COR-L47 (cell line): Measurements from ENCODE around the gene SMOC1.

Source experiments
- DNase-seq: peaks from one replicate; lab custom pipeline; 2025; lab: John Stamatoyannopoulos, UW

Gene SMOC1, protein sequence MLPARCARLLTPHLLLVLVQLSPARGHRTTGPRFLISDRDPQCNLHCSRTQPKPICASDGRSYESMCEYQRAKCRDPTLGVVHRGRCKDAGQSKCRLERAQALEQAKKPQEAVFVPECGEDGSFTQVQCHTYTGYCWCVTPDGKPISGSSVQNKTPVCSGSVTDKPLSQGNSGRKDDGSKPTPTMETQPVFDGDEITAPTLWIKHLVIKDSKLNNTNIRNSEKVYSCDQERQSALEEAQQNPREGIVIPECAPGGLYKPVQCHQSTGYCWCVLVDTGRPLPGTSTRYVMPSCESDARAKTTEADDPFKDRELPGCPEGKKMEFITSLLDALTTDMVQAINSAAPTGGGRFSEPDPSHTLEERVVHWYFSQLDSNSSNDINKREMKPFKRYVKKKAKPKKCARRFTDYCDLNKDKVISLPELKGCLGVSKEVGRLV

DNA sequence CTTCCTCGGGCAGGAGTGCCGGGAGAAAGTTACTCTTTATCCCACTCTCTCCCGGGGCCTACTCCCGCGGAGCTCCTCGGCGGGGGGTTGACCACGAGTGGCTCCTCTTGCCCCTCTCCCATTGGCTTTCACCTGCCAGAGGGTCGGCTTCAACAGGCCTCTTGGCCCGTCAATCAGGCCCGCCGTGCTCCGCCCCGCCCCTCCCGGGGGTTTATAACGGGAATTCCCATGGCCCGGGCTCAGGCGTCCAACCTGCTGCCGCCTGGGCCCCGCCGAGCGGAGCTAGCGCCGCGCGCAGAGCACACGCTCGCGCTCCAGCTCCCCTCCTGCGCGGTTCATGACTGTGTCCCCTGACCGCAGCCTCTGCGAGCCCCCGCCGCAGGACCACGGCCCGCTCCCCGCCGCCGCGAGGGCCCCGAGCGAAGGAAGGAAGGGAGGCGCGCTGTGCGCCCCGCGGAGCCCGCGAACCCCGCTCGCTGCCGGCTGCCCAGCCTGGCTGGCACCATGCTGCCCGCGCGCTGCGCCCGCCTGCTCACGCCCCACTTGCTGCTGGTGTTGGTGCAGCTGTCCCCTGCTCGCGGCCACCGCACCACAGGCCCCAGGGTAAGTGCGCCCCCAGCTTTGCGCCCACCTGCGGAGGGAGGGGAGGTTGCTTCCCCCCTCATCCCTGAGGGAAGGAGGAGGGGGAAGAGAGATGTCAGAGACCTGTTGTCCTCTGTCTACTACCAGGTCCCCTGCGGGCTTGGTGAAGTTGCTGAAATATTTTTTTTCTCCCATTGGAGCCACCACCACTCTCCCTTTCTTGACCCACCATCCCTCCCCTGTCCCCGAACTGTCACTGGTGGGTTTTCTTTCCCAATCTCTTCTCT is at the start of gene SMOC1:
Gene SMOC1 (plus strand): TSS at position 242 of the 869 bp plus-strand sequence. CDS start 263 bp downstream, at position 505.
- peak; percentile 89 for DNase-seq

DNA sequence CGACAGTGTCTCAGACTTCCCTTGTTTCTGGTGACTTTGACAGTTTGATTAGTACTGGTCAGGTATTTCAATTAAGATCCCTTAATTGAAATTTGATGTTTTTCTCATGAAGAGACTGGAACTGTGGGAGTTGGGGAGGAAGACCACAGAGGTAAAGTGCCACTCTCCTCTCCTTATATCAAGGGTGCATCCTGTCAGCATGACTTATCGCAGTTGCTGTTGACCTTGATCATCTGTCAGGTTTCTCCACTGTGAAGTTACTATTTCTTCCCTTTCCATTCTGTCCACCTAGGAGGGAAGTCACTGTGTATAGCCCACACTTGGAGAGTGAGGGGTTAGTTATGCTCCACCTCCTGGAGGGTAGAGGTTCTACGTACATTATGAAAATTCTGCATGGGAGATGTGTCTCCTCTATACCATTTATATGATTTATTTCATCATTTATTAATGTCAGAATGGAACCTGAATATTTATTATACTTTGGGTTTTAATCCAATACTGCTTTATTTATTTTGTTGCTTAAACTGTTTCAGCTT is 40.3 kb upstream of the SMOC1 start:
- DNase-seq = no peak

DNA sequence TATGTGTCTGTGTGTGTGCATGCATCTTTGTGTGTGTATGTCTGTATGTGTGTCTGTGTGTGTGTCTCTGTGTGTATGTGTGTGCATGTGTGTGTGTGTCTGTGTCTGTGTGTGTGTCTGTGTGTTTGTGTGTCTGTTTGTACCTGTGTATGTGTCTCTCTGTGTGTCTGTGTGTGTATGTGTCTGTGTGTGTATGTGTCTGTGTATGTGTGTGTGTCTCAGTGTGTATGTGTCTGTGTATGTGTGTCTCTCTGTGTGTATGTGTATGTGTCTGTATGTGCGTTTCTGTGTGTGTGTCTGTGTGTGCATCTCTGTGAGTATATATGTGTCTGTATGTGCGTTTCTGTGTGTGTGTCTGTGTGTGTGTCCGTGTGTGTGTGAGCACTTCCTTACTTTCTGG is 39.6 kb upstream of the SMOC1 start:
- DNase-seq = no peak

DNA sequence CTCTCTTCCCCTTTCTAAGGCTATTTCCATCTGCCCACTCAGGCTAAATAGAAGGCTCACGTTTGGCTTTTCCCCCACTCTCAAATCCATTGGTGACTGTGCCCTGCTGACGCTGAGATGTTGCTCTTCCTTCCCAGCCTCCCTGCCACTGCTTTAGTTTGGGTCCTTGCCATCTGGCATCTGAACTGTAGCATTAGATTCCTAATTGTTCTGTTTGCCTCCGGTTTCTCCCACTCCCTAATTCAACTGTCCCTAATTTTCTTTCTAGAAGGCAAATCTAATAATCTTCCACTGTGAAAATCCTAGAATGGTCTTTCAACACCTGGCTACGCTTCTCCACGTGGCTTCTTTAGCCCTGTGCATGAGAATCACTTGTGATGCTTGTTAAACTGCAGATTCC is 37.6 kb upstream of the SMOC1 start:
- peak; percentile 83 for DNase-seq

DNA sequence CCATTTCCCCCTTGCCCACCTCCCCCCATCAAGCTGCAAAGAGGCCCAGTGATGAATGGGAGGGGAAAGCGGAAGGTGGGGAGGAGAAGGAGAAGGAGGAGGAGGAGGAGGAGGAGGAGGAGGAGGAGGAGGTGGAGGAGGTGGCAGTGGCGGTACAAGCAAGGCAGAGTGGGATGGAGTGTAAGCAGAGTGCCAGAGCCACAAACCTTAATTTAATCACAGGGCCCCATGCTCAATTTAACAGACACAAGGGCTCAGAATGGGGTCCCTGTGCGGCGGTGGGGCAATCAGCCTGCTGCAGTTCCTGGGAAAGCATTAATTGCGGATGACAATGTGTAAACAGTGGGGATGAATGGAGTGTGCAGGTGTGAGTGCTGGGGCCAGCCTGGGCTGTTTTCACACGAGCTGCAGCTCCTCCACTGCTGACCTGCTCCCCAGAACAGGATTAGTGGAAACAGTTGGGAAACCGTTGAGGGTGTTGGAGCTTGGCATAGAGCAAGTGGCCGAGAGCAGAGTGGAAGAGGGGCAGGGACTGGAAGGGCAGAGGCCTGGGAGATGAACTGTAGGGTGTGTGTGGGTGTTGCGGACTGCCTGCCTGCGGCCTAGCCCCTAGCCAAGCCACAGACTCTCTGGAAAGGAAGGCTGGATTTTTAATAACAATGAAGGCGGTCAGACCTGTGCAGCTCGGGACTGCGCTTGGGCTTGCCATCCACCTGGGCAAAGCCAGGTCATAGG is 36.4 kb upstream of the SMOC1 start:
- peak; percentile 98 for DNase-seq

DNA sequence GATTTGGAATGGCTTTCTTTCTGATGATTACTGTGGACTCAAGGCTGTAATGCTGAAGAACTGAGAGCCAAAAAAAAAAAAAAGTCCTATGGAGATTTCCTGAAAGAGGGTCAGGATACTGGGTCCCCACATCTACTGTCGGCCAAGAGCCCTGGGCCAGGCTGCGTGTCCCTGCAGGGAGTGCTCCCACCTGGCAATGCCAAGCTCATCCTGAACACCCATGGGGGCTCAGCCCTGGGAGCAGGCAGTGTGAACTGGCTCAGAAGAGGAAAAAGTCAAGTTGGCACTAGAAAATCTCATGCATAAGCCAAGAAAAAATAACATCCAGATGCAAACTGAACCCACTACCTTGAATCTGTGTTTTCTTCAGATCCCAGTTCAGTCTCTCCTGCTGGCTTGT is 35.0 kb upstream of the SMOC1 start:
- DNase-seq = no peak

DNA sequence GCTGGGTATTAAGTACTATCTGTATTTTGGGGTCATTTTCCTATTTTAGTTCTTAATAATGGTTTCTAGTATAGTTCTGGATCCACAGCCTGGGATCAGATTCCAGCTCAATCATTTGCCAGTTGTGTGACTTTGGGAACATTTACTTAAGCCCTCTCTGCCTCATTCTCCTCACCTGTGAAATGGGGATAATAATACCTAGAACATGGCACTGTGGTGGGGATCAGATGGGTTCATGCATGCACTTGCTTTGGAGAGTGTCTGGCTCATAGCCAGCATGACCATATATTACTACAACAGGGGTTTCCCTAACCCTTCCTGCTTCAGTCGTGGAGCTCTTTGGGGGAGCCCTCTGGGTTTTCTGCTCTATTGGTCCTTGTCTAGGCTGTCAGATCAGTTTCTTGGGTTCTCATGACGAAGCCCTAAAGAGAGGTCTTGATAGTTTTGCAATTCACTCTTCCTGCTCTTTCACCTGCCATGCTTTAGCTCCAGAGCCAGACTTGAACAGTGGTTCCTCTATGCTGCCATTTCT is 34.1 kb upstream of the SMOC1 start:
- DNase-seq = no peak

DNA sequence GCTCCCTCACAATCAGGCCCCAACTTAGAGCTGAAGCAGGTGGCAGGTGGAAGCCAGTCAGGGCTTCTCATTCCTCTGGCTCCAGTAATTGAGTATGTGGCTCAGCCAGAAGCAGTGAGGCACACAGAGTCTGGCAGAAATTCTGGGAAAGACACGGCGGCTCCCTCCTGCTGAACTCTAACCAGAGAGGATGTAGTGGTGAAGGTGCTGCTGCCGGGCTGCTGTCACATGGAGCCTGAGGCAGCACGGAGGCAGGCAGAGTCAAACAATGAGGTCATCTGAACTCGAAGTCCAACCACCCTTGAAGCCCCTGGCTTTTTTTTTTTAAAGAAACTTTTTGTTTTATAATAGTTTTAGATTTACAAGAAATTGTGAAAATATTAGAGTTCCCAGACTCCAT is 33.4 kb upstream of the SMOC1 start:
- no peak for DNase-seq

DNA sequence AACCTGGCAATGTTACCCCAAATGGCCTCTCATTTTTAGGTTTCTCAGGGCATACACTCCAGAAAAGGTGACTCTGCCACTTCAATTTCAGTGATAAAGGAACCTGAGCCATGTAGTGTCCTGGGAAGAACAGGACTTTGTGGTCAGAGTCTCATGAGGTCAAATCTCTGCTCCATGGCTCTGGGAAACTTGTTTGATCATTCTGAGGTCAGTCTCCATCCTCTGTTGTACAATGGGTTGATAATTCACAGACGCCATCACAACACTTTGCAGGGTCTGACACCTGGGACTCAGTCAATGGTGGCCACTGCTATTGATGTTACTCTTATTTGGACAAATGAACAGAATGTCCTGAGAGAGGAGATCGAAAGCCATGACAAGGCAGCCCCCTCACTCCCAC is 31.1 kb upstream of the SMOC1 start:
- DNase-seq = no peak

DNA sequence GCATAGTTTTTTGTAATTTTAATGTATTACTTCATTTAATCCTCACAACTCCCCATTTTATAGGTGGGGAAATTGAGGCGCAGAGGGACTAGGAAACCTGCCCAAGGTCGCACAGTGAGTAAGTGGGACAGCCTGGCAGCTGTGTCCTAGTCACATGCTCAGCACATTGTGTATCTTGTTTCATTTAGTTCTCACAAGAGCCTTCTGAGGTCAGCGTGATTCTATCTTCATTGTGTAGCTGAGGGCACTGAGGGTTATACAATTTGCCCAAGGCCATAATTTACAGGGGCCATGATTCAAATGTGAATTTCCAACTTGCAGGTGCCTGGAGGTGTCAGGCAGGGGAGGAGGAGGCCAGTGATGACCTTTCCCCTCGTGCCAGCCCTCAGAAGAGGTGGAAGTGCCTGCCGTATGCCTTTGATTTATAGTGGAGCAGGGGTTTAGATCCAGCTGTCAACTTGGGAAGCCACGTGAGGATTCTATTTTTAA is 30.3 kb upstream of the SMOC1 start:
- no peak for DNase-seq

DNA sequence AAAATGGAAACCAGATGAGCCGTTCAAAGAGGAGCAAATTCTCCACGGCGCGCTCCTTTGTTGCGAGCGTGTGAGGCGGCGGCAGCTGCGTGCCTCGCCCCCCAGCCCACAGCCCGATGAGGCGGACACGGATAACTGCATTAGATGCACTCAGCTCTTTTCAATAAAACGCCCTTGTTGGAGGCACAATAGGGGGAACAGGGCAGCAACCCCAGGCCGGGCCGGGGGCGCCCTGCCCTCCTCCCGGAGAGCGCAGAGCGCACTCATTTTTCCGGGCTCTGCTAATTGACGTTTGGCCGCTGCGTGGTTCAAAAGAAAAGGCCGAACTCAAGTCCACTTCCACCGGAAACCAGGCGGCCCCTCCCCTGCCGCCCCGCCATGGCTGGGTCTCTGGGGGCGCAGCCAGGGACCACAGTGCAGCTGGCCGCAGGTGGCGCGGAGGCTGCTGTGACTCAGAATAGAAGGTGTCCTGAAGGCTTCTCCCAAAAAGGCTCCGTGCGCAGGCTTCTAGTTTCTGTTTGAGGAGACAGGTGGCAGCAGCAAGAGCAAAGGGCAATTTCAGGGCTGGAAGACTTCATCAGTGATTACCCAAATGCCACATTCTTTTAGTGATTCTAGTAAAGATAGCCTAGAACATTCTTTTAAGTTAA is 29.0 kb upstream of the SMOC1 start:
- DNase-seq = no peak

DNA sequence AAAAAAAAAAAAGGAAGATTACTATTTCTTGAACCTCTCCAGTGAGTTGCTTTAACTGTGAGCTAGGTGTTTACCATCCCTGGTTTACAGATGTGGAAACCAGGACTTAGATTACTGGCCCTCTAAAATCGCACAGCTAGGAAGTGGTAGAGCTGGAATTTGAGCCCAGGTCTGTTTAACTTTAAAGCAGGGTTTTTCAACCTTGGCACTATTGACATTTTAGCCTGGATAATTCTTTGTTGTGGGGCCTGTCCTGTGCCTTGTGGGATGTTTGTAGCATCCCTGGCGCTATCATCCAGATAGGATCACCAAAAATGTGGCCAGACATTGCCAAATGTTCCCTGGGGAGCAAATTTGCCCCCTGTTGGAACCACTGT is 28.5 kb upstream of the SMOC1 start:
- no peak for DNase-seq

DNA sequence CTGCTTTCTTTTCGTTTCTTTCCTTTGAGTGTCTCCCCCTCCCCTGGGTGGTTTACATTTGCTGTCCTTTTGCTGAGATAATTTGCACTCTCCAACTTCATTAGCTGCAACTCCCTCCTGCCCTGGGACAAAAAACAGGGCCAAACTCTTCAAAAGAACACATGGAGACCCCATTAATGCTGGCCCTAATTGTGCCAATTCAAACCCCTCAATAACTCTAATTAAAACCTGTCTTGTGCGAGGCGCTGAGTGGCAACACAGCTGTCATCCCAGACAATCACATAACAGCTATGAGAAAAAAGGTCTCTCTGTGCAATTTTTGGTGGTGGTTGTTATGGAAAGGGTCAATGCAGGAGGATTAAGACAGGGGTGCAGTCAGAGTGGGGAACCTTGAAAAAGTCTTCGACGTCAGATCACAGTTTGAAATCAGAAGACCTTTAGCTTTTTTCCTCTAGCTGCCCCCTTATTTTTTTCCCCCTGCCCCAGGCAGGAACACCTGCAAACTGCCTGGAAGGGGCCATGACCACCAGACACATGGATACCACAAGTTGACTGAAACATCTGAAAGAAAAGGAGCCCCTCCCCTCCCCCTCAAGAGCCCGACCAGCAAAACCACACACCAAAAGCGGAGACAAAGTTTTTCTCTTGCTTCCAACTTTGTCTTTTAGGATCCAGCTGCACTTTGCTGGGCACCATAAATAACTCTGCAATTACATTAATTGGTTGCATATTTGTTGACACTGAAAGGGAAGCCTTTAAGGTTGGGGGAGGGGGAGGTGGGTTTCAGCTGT is 26.5 kb upstream of the SMOC1 start:
- DNase-seq = no peak

DNA sequence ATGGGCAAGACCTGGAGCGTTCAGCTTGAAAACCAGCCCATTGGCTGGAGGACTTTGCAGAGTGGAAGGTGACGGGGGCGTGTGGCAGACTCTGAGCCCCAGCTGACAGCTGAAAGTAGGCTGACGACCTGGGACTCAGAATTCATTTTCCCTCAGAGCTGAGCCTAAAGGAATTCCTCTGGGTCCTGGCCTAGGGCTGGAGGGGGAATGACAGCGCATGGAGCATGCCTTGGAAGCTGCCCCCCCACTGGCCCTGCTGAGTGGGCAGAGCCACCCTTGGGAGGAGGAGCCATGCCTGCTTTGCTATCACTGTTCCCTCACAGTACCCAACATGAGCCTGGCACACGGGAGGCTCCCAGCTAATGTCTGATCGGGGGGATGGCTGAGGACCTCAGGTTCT is 25.4 kb upstream of the SMOC1 start:
- no peak for DNase-seq

DNA sequence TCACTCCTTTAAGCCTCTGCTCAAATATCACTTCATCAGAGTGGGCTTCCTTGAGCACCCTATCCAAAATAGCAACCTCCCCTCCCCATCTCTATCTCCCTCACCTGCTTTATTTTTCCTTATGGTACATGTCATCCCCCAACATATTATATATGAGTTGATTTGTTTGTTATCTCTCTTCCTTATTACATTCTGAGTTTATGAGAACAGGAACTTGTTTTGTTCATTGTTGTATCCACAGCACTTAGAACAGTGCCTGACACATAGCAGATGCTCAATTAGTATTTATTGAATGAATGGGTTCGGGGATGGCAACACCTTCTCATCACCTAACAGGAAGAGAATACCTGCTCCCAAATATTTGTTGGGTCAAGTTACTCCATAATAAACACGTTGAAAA is 24.6 kb upstream of the SMOC1 start:
- DNase-seq = no peak

DNA sequence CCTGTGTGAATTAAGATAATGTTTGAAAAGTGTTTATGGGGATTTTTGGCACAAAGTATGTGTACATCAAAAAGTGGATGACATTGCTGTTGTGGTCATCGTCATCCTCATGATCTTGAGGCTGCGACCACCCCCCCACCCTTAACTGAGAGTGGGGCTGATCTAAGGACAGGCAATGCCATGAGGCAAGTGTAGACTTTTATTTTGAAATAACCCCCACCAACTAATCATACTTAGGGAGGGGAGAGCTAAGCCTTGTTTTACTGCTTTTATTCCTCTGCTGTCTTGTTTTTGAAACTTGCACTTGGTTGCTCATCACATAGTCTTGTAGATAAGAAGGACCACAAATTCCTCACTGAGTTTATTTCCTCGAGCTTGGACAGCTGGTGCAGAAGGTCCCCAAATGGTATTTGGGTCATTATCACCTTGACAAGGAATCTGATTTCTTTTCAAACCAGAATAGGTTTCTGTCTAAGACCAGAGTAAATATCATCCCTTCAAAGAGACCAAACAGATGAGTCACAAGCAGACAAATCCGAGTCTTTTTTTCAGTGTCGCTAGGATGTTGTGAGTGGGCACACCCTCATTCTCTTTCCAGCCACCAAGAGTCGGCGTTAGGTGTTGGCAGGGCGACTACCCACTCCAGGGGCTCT is 23.9 kb upstream of the SMOC1 start:
- no peak for DNase-seq

DNA sequence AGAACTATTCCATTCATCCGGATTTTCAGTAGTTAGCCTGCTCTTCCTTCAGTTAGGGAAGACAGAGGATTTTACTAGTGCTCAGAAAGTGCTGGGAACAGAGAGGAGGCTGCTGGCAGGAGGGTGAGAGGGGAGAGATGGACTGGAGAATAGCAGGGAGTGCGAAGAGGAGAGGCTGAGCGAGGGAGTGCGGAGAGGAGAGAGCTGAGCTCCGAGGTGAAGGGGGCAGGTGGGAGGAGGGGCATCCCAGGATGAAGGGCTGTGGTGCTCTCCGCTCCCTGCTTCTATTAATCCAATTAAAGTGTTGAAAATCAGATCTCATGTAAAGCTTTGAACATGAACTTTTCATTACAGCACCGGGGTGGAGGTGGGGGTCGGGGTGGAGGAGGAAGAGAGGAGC is 20.4 kb upstream of the SMOC1 start:
- no peak for DNase-seq

DNA sequence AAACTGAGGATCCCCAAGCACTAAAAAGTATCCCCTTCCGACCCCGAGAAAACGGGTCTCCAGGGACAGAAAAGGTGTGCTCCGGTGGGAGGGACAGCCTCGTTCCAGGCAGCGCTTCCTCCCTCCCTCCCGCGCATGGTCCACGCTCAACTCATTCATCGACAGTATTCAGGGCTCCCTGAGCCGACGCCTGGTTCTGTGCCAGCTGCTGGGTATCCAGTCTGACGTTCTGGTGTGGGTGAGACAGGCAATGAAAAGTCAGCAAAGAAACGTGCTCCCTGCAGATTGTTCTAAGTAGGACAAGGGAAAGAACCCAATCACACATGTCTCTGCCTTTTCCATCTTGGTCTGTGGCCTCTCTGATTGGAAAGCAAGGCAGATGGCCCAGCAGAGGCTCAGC is 19.6 kb upstream of the SMOC1 start:
- no peak for DNase-seq

DNA sequence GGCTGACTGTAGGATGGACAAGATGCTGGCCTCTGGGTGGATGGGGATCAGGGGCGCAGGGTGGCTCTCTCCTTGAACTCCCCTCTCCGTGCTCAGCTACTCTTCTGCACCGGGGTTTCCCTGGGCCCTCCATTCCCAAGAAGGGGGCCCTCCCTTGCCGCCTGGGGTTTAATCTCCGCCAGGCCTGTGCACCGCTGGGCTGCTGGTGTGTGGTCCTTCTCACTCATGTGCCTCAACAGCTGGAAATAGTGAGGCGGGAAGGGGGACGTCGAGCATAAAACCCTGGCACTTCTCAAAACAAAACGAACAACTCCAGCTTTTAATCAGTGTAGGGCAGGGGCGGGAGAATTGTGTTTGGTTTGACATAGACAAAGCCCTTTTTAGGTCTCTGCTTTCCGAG is 19.0 kb upstream of the SMOC1 start:
- DNase-seq = no peak

DNA sequence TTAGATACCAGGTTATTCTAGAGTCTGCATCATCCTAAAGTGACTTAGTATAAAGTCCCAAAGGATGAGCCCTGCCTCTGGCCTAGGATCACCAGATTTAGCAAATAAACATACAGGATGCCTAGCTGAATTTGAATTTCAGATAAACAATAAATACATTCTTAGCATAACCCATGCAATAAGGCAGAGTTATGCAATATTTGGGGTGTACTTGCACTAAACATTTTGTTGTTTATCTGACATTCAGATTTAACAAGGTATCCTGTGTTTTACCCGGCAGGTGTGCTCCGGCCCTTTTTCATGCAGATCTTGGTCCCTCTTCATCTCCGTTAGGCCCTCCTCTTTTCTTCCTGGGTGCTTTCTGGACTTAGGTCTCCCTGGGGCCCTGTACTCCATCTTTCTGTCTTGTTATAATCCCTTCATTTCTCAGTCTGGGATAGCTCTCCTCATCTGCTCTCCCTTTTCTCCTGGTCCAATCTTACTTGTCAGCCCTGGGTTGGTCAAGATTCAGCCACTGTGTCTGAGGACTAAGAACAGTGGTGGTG is 18.1 kb upstream of the SMOC1 start:
- no peak for DNase-seq
